NCI-H2107 (cell line): ENCODE measurements around the gene ARAP3.
"Not testable (repeated sequence)": the region's sequence is repeated elsewhere in the genome, so short reads cannot be mapped to it uniquely, and the experiment has no call there.

ENCODE experiments used
- DNase-seq: peaks from one replicate; lab custom pipeline; 2025; lab: John Stamatoyannopoulos, UW

The ARAP3 gene

DNA sequence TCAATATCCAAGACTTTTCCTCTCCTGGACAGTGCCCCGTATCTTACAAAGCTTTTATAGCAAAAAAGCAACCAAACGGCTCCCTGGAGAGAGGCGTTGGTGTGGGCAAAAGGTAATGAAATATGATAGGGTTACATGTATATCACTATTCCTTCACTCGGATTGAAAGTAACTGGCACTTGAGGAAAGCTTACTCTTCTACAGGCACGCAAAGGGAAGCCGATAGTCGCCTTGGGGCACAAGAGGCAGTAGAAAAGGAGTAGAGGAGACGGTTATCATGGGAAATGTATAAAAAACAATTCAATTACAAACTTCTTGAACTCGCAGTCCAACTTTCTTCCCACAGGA is 64.4 kb downstream of the ARAP3 start:
- no peak for DNase-seq

DNA sequence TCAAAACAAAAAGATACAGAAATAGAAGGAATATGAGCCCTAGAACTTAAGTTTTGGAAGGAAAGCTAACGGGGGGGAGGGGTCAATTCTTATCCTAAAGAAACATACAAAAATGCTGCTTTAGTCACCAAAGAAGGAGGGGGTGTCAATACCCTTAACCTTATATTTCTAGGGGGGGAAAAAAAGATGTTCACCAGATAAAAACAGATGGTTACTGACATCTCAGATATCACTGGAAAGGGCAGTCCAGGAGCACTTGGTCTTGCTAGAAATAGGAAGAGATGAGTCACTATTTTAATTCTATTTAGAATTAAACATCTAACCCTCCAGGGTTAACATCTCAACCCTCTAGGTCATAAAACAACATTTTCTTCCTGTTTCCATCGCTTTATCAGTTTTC is 64.9 kb downstream of the ARAP3 start:
- no peak for DNase-seq

DNA sequence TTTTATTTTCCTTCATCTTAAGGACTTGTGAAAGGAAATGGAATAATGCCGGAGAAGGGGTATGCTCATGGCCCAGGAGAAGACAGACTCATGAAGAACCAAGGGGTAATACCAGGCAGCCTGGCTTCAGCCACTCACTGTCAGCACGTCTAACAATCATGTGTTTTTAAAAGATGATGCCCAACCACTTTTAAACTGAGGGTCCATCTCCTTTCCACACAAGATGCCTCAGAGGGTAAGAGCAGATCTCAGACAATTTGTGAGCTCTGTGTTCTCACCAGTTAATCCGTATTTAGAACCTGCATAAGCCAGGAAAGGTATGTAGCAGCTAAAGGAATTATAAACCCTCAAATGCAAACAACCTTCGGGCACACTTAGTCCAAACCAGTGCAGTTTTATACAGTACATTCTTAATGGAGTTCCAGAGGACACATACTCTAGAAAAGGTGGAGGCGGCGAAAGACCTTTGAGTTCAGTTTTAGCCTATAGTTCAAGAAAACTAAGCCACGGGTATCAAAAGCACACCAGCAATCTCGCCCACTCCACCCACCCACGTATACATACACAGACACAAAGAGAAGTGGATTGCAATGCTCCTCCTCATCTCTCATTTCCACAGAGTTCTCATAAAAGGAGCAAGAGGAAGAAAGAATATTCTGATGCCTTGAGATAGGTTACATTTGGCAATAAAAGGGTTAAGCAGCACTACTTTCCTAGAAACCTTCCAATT is 65.9 kb downstream of the ARAP3 start:
- no peak for DNase-seq

DNA sequence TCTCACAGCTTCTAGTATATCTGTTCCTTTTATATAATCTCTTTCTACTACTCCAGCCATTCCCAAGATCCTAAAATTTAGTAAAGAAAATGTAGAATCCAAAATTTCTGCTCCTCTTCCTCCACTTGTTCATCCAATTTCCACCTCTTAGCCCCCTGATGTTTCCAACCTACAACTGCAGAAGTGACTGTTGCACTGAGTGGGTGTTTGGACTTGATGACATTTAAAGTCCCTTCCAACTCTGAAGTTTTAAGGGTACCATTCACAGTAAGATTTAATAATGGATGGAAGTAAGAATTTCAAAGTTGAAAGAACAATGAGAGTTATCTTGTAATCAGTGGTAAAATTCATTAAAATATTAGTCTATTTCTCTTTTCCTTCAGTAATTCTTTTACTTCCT is 68.7 kb downstream of the ARAP3 start:
- no peak for DNase-seq

DNA sequence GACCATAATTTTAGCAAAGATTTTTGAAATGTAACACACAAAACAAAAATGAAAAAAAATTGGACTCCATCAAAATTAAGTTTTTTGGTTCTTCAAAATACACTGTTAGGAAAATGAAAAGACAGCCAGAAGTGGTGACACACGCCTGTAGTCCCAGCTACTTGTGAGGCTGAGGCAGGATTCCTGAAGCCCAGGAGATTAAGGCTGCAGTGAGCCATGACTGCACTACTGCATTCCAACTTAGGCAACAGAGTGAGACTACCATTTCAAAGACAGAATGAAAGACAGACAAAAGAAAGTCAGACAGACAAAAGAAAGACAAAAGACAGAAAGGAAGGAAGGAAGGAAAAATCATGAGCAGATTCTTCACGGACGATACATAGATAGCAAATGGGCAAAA is 70.7 kb downstream of the ARAP3 start:
- no peak for DNase-seq

DNA sequence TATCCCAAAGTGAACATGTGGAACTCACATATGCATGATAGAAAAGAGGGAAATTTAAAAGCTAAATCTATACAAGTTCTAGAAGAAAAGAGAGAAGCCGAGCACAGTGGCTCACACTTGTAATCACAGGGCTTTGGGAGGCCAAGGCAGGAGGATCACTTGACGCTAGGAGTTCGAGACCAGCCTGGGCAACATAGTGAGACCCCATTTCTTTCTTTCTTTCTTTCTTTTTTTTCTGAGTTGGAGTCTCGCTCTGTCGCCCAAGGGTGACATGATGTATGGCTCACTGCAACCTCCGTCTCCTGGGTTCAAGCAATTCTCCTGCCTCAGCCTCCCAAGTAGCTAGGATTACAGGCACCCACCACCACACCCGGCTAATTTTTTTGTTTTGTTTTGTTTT is 72.1 kb downstream of the ARAP3 start:
- not testable (repeated sequence) for DNase-seq

GRCh38 chr5:141609044-141609443 is 73.0 kb downstream of the ARAP3 start:
- DNase-seq = no peak

DNA sequence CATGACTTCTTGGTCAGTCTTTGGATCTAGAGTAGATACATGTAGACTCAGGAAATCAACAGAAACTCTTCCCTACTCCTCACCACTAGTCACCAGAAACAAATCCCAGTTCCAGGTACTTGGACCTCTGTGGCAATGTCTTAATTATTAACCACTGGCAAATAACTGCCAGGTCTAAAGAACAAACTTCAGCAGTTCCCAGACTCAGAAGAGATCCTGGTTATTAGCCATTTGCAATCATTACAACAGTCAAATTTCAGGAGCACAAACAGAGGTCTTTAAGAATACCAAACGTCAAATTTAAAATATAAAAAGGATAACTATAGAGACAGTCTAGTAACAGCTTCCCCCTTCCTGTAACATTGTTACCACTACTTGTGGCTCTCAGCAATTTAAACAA is 73.5 kb downstream of the ARAP3 start:
- no peak for DNase-seq

GRCh38 chr5:141608046-141608445 is 74.0 kb downstream of the ARAP3 start:
- no peak for DNase-seq

GRCh38 chr5:141605523-141606277 is 76.3 kb downstream of the ARAP3 start:
- DNase-seq = no peak

DNA sequence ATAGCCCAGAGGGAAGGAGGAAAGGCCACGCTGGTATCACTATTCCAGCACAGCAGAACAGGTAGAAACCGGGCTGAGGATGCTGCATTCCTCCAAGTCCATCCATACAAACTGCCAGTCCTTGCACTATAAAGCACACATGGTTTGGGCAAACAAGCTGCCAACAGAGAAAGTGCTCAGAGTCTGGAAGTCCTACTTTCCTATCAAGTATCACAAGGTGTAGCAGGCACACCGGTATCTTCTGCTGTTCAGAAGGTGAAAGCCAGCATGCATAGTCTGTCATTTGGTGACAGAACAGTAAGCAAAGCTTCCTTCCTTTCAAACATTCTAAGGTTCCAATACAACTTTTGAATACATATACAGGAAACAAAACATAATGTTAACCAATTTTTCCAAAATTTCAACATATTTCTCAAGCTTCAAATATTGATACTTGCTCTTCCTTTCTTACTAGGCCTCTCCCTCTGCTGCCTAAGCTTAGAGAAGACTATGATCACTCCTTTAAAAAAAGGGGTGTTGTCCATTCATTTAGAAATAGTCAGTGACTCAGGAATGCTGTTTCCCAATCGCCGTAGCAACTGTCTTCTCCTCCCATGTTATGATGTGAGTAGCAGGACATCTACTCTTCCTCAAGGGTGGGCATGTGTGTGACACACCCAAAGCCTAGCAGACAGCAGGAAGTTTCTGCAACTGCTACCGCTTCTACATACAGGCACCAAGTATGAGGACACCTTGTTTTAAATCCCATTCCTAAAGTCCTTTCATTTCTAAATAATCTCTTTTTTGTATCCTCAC is 77.9 kb downstream of the ARAP3 start:
- no peak for DNase-seq
